Hematopoietic multipotent progenitor cell treated with erythropoietin and hydrocortisone succinate and interleukin-3 and kit ligand, for 15 days (in vitro differentiated cells): Measurements from ENCODE around the gene TGOLN2.
"Not testable (repeated sequence)": the region's sequence is repeated elsewhere in the genome, so short reads cannot be mapped to it uniquely, and the experiment has no call there.

Experiments used
- DNase-seq: peaks from one replicate; pipeline ENCODE4 v3.0.0-alpha.2; 2015; ENCODE audit warnings: low spot score

Gene TGOLN2

GRCh38 chr2:85340034-85340892 is 12.5 kb upstream of the TGOLN2 start:
- DNase-seq = no peak

GRCh38 chr2:85334928-85335327 is 7.1 kb upstream of the TGOLN2 start:
- DNase-seq = no peak

- DNase-seq = not testable (repeated sequence)
Observed at GRCh38 chr2:85333877-85334276, 6.1 kb upstream of the TGOLN2 start.

- no peak for DNase-seq
Observed at GRCh38 chr2:85330839-85331636, 3.2 kb upstream of the TGOLN2 start.

GRCh38 chr2:85329701-85330100 is 1.9 kb upstream of the TGOLN2 start:
- not testable (repeated sequence) for DNase-seq

- DNase-seq = peak; percentile 42
Observed at GRCh38 chr2:85329181-85329651, 1.4 kb upstream of the TGOLN2 start.

GRCh38 chr2:85327160-85327821 is 498 bp downstream of the TGOLN2 start:
- DNase-seq = peak; percentile 50

- DNase-seq = peak; percentile 36
Observed at GRCh38 chr2:85326406-85327159, 1.2 kb downstream of the TGOLN2 start.

- no peak for DNase-seq
Observed at GRCh38 chr2:85325466-85325811, 2.4 kb downstream of the TGOLN2 start.

GRCh38 chr2:85324639-85325465 is 2.9 kb downstream of the TGOLN2 start:
- DNase-seq = no peak

GRCh38 chr2:85323988-85324367 is 3.8 kb downstream of the TGOLN2 start:
- not testable (repeated sequence) for DNase-seq

GRCh38 chr2:85323351-85323987 is 4.3 kb downstream of the TGOLN2 start:
- no peak for DNase-seq

- DNase-seq = no peak
Observed at GRCh38 chr2:85319796-85320195, 8.0 kb downstream of the TGOLN2 start.

- DNase-seq = no peak
Observed at GRCh38 chr2:85318222-85319074, 9.3 kb downstream of the TGOLN2 start.

- not testable (repeated sequence) for DNase-seq
Observed at GRCh38 chr2:85315921-85316320, 11.9 kb downstream of the TGOLN2 start.

- DNase-seq = no peak
Observed at GRCh38 chr2:85314884-85315242, 12.9 kb downstream of the TGOLN2 start.

GRCh38 chr2:85312404-85312803 is 15.4 kb downstream of the TGOLN2 start:
- DNase-seq = no peak

GRCh38 chr2:85310330-85310729 is 17.5 kb downstream of the TGOLN2 start:
- no peak for DNase-seq

- no peak for DNase-seq
Observed at GRCh38 chr2:85309699-85310321, 18.0 kb downstream of the TGOLN2 start.
